ENCODE measurements around the gene NDUFAF7. TPM values are rescaled to one million over a fixed set of nuclear protein-coding genes. Genes with fewer than 3 reads are reported as not detected.
"Not testable (repeated sequence)": the region's sequence is repeated elsewhere in the genome, so short reads cannot be mapped to it uniquely, and the experiment has no call there.

NDUFAF7 gene
- total RNA-seq, 2 donors from 2014 or later, result 12.8 to 25.7 TPM

GRCh38 chr2:37190290-37190689 lies 41.2 kb upstream of the NDUFAF7 start:
- no peak overlapping the region for H3K27ac ChIP-seq
- H3K9me3 ChIP-seq, result no peaks in the 10 kb centered on the region
- 83% methylated on average over 4 of the region's 4 CpGs for WGBS
- H3K4me1 ChIP-seq (replicated peaks), result no peaks in the 10 kb centered on the region
- intact Hi-C loops (cut with DNase I), result no loop called here
- DNase-seq (ENCODE audit: low spot score), result no peak
- H3K27me3 ChIP-seq (replicated peaks; ENCODE audit: insufficient read depth), result no peaks in the 10 kb centered on the region
- no peaks in the 10 kb centered on the region for H3K36me3 ChIP-seq
- H3K4me3 ChIP-seq, result no peak overlapping the region
- TF ChIP-seq CTCF (IDR thresholded peaks at IDR 0.05) (no peak), POLR2A (IDR thresholded peaks at IDR 0.05) (no peak), POLR2AphosphoS5 (IDR thresholded peaks at IDR 0.05) (no peak)

GRCh38 chr2:37191253-37191652 lies 40.2 kb upstream of the NDUFAF7 start:
- Histone ChIP-seq H3K27me3 (replicated peaks; ENCODE audit: insufficient read depth) (no peaks in the 10 kb centered on the region), H3K4me3 (no peak overlapping the region), H3K4me1 (replicated peaks) (no peaks in the 10 kb centered on the region), H3K27ac (no peak overlapping the region), H3K9me3 (no peaks in the 10 kb centered on the region), H3K36me3 (no peaks in the 10 kb centered on the region)
- TF ChIP-seq POLR2AphosphoS5 (IDR thresholded peaks at IDR 0.05) (no peak), POLR2A (IDR thresholded peaks at IDR 0.05) (no peak), CTCF (IDR thresholded peaks at IDR 0.05) (no peak)
- intact Hi-C loops (cut with DNase I), result no loop called here
- WGBS, result 68% methylated on average over 4 of the region's 4 CpGs
- DNase-seq (ENCODE audit: low spot score), result no peak

- Histone ChIP-seq H3K36me3 (no peaks in the 10 kb centered on the region), H3K4me1 (replicated peaks) (no peaks in the 10 kb centered on the region), H3K4me3 (no peak overlapping the region), H3K27me3 (replicated peaks; ENCODE audit: insufficient read depth) (no peaks in the 10 kb centered on the region), H3K27ac (no peak overlapping the region), H3K9me3 (no peaks in the 10 kb centered on the region)
- TF ChIP-seq POLR2AphosphoS5 (IDR thresholded peaks at IDR 0.05) (no peak), CTCF (IDR thresholded peaks at IDR 0.05) (no peak), POLR2A (IDR thresholded peaks at IDR 0.05) (no peak)
- WGBS, result 84% methylated on average over 6 of the region's 6 CpGs
- intact Hi-C loops (cut with DNase I), result no loop called here
- no peak for DNase-seq (ENCODE audit: low spot score)
Measured at GRCh38 chr2:37191747-37192146, 39.7 kb upstream of the NDUFAF7 start.

GRCh38 chr2:37192551-37192950 lies 38.9 kb upstream of the NDUFAF7 start:
- H3K27ac ChIP-seq, result no peak overlapping the region
- TF ChIP-seq POLR2AphosphoS5 (IDR thresholded peaks at IDR 0.05), result no peak
- TF ChIP-seq CTCF (IDR thresholded peaks at IDR 0.05), result no peak
- no peak for TF ChIP-seq POLR2A (IDR thresholded peaks at IDR 0.05)
- H3K4me1 ChIP-seq (replicated peaks), result no peaks in the 10 kb centered on the region
- 72% methylated on average over 1 of the region's 1 CpG for WGBS
- no peak overlapping the region for H3K4me3 ChIP-seq
- no peaks in the 10 kb centered on the region for H3K36me3 ChIP-seq
- intact Hi-C loops (cut with DNase I), result no loop called here
- no peaks in the 10 kb centered on the region for H3K27me3 ChIP-seq (replicated peaks; ENCODE audit: insufficient read depth)
- no peaks in the 10 kb centered on the region for H3K9me3 ChIP-seq
- DNase-seq (ENCODE audit: low spot score), result no peak

- H3K36me3 ChIP-seq; H3K27me3 ChIP-seq (replicated peaks; ENCODE audit: insufficient read depth); intact Hi-C loops (cut with DNase I); DNase-seq (ENCODE audit: low spot score); H3K9me3 ChIP-seq; H3K4me1 ChIP-seq (replicated peaks): not testable (repeated sequence)
- H3K4me3 ChIP-seq, result peak overlapping the region; percentile 63 to 67
- peak overlapping the region; percentile 78 to 85 for H3K27ac ChIP-seq
- WGBS, result 85% methylated on average over 20 of the region's 20 CpGs
Measured at GRCh38 chr2:37195862-37196319, 35.6 kb upstream of the NDUFAF7 start.
